Activated CD4-positive, alpha-beta T cell treated with anti-CD3 and anti-CD28 coated beads for 36 hours (primary cell): ENCODE results near the gene KANK2. TPM values are rescaled to one million over a fixed set of nuclear protein-coding genes. Genes with fewer than 3 reads are reported as not detected.
A peak's percentile ranks its signal among the peaks of the same experiment; 100 is the strongest.
"Not testable (repeated sequence)": the region's sequence is repeated elsewhere in the genome, so short reads cannot be mapped to it uniquely, and the experiment has no call there.

Source experiments
- ATAC-seq: fragments of 200-7000 bp; cut with Tn5 transposase; one replicate; pipeline ENCODE4 v1.10.0; 2021; ENCODE audit warnings: mild to moderate bottlenecking, moderate library complexity
- CTCF ChIA-PET: fragments of 350-600 bp; sonication (Branson Sonifier 250); formaldehyde crosslinking; loops from one replicate; lab custom pipeline; 2021; ENCODE audit warnings: antibody characterized with exemption; lab: Charles Lee
- POLR2A ChIA-PET: fragments of 350-600 bp; sonication (Branson Sonifier 250); formaldehyde crosslinking; loops from one replicate; lab custom pipeline; 2021; ENCODE audit warnings: antibody characterized with exemption, inconsistent platforms; lab: Charles Lee
- DNase-seq: peaks from one replicate; pipeline ENCODE4 v3.0.0-alpha.2; 2020
- H3K27ac Mint-ChIP-seq: one replicate; pipeline ENCODE4 v1.8.0; 2021; ENCODE audit warnings: mixed read lengths
- H3K27me3 Mint-ChIP-seq: one replicate; pipeline ENCODE4 v1.8.0; 2021; ENCODE audit warnings: mixed read lengths
- H3K36me3 Mint-ChIP-seq: one replicate; pipeline ENCODE4 v1.8.0; 2021; ENCODE audit warnings: low read depth, mixed read lengths
- H3K4me1 Mint-ChIP-seq: one replicate; pipeline ENCODE4 v1.8.0; 2021; ENCODE audit warnings: mixed read lengths
- H3K4me3 Mint-ChIP-seq: one replicate; pipeline ENCODE4 v1.8.0; 2021; ENCODE audit warnings: mild to moderate bottlenecking, moderate library complexity, mixed read lengths
- H3K9me3 Mint-ChIP-seq: one replicate; pipeline ENCODE4 v1.8.0; 2021; ENCODE audit warnings: low read depth, mixed read lengths
- intact Hi-C, 2 experiments: fragments of 100-400 bp; cut with DNase I in 1 of 2; cut with micrococcal nuclease in 1 of 2; formaldehyde crosslinking; loops; one replicate each; pipeline versions ENCODE4 v1.14.2 to v1.15.1; 2022 to 2024; cut with DNase I, micrococcal nuclease
- total RNA-seq, 2 experiments: library from RNA; stranded (reverse); gene quantifications; one replicate each; pipeline ENCODE4 v1.2.3, GENCODE V29; 2021

The KANK2 gene
- total RNA-seq, 2 experiments from 2014 or later: 0.91 to 1.2 TPM

DNA sequence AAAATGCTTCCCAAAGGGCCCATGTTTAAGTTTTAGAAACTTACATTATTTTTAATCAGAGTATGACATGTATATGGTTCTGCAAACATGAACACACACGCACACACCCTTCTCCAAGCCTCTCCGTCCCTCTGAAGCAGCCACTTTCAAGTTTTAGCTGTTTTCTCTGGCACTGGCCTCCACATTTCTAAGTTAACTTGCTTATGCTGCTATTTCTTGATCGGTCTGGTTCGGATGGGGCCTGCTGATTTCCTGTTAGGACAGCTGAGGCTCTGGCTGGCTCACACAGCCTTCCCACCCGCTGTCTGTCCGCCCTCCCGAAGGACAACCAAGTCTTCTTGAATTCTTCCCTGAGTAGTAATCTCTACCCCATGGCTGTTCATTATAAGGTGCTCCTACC is 46.2 kb downstream of the KANK2 start:
- Mint-ChIP-seq H3K4me1 (peaks cover 8% of the 10 kb centered on the region), H3K4me3 (no peak overlapping the region), H3K27ac (no peak overlapping the region), H3K9me3 (no peaks in the 10 kb centered on the region), H3K36me3 (peaks cover 36% of the 10 kb centered on the region), H3K27me3 (no peaks in the 10 kb centered on the region)
- intact Hi-C loops: no loop called here
- ChIA-PET POLR2A (interaction anchor here (0.6 kb wide), 2 partner anchors 182 to 304 kb away, joined by 3 to 5 read pairs; no protein-coding TSS in a partner anchor), CTCF (no interaction called here)
- DNase-seq (no peak), ATAC-seq (no peak)

DNA sequence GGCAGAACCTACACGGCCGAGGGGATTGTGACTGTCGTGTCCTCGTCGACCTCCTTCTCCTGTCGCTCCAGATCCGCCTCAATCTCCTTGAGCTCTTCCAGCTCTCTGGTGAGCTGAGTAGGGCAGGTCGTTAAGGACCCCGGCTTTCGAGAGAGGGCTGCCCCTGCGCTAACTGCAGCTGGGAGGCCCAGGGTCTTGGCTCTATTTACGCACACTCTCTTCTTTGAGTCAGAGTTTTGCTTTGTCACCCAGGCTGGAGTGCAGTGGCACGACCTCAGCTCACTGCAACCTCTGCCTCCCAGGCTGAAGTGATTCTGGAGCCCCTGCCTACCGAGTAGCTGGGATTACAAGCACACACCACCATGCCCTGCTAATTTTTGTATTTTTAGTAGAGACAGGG is 49.3 kb downstream of the KANK2 start:
- intact Hi-C loops: no loop called here
- Mint-ChIP-seq H3K27ac (no peak overlapping the region), H3K9me3 (no peaks in the 10 kb centered on the region), H3K4me3 (no peak overlapping the region), H3K27me3 (no peaks in the 10 kb centered on the region), H3K4me1 (peaks cover 6% of the 10 kb centered on the region), H3K36me3 (peaks cover 39% of the 10 kb centered on the region)
- ATAC-seq (no peak), DNase-seq (no peak)
- ChIA-PET CTCF (interaction anchor here (0.6 to 0.7 kb wide), 3 partner anchors 32 to 201 kb away, joined by 3 to 4 read pairs (median 3); no protein-coding TSS in a partner anchor), POLR2A (interaction anchor here (0.7 kb wide), 2 partner anchors 42 to 77 kb away, joined by 3 to 7 read pairs; no protein-coding TSS in a partner anchor)

DNA sequence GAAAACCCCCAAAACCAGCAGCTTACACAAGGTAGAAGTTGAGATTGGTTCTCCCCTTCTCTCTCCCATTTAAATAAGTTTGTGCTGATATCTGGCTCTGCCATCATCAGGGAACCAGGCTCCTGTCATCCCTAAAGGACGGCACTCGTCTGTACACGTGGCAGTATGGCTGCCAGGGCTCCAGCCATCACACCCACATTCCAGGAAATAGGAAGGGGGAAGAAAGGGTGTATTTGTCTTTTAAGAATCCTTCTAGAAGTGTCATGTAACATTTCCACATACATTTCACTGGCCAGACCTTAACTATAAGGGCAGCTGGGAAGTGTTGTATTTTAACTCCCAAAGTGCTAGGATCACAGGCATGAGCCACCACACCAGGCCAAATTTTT is 51.8 kb downstream of the KANK2 start:
- ATAC-seq: no peak
- ChIA-PET POLR2A (no interaction called here), CTCF (interaction anchor here (0.7 kb wide), 1 partner anchor 9 kb away, joined by 3 read pairs; no protein-coding TSS in a partner anchor)
- Mint-ChIP-seq H3K4me1 (peaks cover 6% of the 10 kb centered on the region), H3K9me3 (no peaks in the 10 kb centered on the region), H3K27ac (no peak overlapping the region), H3K36me3 (peaks cover 27% of the 10 kb centered on the region), H3K27me3 (no peaks in the 10 kb centered on the region), H3K4me3 (no peak overlapping the region)
- intact Hi-C loops: no loop called here
- no peak for DNase-seq

DNA sequence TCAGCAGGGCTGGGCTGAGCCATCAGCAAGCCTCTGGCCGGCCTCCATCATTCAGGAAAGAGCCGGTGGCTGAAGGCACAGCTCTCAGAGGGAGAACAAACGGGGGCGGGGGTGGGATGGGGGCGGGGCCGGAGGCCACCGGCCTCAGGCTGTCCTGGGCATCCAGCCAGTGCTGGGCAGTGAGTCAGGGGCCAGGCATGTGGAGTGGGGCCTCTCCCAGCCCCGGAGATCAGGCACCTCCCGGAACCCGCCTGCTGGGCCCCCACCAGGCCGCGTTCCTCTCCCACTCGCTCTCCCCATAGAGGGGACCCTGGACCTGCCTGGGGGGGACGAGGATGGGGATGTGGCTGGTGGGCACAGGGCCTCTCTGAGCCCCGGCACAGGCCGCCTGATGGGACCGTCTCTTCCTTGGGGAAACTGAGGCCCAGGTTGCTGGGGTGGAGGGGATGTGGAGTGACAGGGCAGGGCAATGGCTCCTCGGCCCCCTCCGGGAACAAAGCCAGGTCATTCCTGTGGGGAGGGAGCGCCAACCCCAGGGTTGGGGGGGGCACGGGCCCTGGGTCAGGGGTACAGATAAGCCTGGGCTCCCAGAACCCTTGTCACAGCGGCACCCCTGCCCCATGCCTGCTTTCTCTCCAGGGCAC is 54.7 kb downstream of the KANK2 start:
- ATAC-seq: no peak
- intact Hi-C loops: no loop called here
- H3K9me3 Mint-ChIP-seq: no peaks in the 10 kb centered on the region
- H3K4me1 Mint-ChIP-seq: peaks cover 11% of the 10 kb centered on the region
- DNase-seq: no peak
- H3K27ac Mint-ChIP-seq: no peak overlapping the region
- no peaks in the 10 kb centered on the region for H3K27me3 Mint-ChIP-seq
- POLR2A ChIA-PET: interaction anchor here (0.7 kb wide), 1 partner anchor 12 kb away, joined by 3 read pairs; no protein-coding TSS in a partner anchor
- no peak overlapping the region for H3K4me3 Mint-ChIP-seq
- CTCF ChIA-PET: interaction anchor here (0.7 to 1.4 kb wide), 2 partner anchors 17 to 349 kb away, joined by 3 to 4 read pairs; no protein-coding TSS in a partner anchor
- peaks cover 16% of the 10 kb centered on the region for H3K36me3 Mint-ChIP-seq

DNA sequence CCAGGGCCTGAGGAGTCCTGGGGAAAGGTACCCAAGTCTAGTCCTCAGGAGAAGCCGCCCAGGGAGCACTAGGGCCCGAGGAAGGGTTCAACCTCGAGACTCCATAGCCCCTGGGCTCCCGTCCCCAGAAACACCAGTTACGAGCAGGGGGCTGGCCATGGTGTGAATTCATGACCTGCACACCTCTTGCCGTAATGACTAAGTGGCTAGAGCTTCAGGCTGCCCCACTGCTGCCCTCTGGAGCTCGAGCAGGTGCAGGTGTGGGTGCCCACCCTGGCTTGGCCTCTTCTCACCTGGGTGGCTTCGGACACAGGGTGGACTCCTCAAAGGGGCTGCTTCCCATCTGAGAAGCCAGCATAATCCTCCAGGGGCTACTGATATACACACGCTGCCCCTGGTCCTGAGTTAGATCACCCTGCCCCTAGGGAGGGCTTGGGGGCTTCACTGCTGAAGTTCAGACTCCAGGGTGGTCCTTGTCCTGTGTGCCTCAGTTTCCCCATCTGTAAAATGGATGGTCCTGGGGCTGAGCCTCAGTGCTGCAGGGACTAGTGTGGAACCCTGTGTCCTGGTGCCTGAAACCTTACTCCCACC is 55.3 kb downstream of the KANK2 start:
- Mint-ChIP-seq H3K36me3 (peaks cover 12% of the 10 kb centered on the region), H3K4me1 (peaks cover 16% of the 10 kb centered on the region), H3K27ac (no peak overlapping the region), H3K9me3 (no peaks in the 10 kb centered on the region), H3K4me3 (no peak overlapping the region), H3K27me3 (no peaks in the 10 kb centered on the region)
- intact Hi-C loops: no loop called here
- ATAC-seq (no peak), DNase-seq (no peak)
- POLR2A ChIA-PET: interaction anchor here (0.6 kb wide), 1 partner anchor 374 kb away, joined by 5 read pairs; no protein-coding TSS in a partner anchor
- CTCF ChIA-PET: interaction anchor here (0.7 kb wide), 2 partner anchors 106 to 350 kb away, joined by 3 to 5 read pairs; no protein-coding TSS in a partner anchor

DNA sequence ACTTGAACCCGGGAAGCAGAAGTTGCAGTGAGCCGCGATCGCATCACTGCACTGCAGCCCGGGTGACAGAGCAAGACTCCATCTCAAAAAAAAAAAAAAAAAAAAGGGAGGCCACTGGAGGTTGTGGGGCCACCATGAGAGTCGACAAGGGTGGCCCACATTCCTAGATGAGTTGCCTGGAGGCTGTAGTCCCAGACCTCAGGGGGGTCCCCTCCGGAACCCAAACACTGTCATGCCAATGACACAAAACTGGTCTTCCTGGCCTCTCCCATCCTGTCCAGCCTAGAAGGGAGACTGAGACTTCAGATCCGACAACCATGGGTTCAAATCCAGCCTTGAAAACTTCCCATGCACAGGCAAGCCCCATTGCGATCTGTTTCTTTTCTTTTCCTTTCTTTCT is 56.4 kb downstream of the KANK2 start:
- ChIA-PET POLR2A (interaction anchor here (0.6 kb wide), 1 partner anchor 204 kb away, joined by 4 read pairs; no protein-coding TSS in a partner anchor), CTCF (interaction anchor here (0.7 to 1.7 kb wide), 2 partner anchors 15 to 419 kb away, joined by 3 to 5 read pairs; partner anchors contain the start of gene SPC24)
- intact Hi-C loops: no loop called here
- H3K27me3 Mint-ChIP-seq: no peaks in the 10 kb centered on the region
- H3K27ac Mint-ChIP-seq: no peak overlapping the region
- no peak for DNase-seq
- H3K4me1 Mint-ChIP-seq: peaks cover 17% of the 10 kb centered on the region
- no peak overlapping the region for H3K4me3 Mint-ChIP-seq
- ATAC-seq: no peak
- peaks cover 7% of the 10 kb centered on the region for H3K36me3 Mint-ChIP-seq
- no peaks in the 10 kb centered on the region for H3K9me3 Mint-ChIP-seq

DNA sequence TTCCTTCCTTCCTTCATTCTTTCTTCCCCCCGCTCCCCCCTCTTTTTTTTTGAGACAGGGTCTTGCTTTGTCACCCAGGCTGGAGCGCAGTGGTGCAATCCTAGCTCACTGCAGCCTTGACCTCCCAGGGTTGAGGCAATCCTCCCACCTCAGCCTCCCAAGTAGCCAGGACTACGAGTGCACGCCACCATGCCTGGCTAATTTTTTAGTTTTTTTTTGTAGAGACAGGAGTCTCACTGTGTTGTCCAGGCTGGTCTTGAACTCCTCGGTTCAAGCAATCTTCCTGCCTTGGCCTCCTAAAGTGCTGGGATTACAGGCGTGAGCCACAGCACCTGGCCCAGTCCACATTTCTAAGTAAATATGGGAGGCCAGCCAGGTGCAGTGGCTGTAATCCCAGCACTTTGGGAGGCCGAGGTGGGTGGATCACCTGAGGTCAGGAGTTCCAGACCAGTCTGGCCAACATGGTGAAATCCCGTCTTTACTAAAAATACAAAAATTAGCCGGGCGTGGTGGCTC is 57.3 kb downstream of the KANK2 start:
- H3K4me3 Mint-ChIP-seq, H3K27ac Mint-ChIP-seq, H3K36me3 Mint-ChIP-seq, H3K9me3 Mint-ChIP-seq, intact Hi-C loops, ATAC-seq, POLR2A ChIA-PET, DNase-seq, H3K27me3 Mint-ChIP-seq: not testable (repeated sequence)
- CTCF ChIA-PET: interaction anchor here (1.6 to 1.7 kb wide), 2 partner anchors 12 to 15 kb away, joined by 4 to 5 read pairs; partner anchors contain the start of gene SPC24
- H3K4me1 Mint-ChIP-seq: peaks cover 14% of the 10 kb centered on the region

DNA sequence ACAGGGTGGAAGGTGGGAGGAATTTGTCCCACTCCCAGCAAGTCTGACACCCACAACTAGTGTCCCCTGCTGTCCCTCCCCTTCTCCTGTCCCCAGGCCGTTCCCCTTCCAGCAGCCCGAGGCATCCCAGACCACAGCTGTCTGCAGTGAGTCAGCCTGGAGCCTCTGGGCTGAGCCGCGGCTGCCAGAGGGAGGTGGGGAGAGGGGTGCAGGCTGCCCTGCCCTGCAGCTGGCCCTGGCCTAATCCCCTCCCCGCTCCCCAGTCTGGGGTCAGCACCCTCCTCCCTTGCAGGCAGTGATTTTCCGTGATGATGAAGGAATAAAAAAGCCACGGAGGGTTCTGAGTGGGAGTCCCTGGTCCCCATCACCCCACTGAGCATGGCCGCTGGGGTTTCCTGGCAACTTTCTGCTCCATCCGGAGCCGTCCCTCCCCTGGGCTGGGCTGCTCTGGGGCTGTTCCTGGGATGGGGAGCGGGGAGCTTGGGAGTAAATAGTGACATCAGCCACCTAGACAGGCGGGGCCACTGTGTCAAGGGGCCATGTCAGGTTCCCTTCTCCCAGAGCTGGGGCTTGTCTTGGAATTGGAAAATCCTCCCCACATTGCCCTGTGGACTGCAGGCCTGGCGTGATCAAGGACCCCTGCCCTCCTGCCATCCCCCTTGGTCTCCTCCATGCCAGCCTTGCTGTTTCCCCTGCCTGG is 58.6 kb downstream of the KANK2 start:
- H3K4me3 Mint-ChIP-seq: no peak overlapping the region
- no peaks in the 10 kb centered on the region for H3K9me3 Mint-ChIP-seq
- ChIA-PET CTCF (interaction anchor here (0.6 to 1.7 kb wide), 4 partner anchors 11 to 17 kb away, joined by 3 to 8 read pairs (median 4); partner anchors contain the start of gene SPC24), POLR2A (no interaction called here)
- peaks cover 13% of the 10 kb centered on the region for H3K4me1 Mint-ChIP-seq
- DNase-seq (no peak), ATAC-seq (no peak)
- H3K27me3 Mint-ChIP-seq: no peaks in the 10 kb centered on the region
- intact Hi-C loops: no loop called here
- peaks cover 3% of the 10 kb centered on the region for H3K36me3 Mint-ChIP-seq
- no peak overlapping the region for H3K27ac Mint-ChIP-seq

DNA sequence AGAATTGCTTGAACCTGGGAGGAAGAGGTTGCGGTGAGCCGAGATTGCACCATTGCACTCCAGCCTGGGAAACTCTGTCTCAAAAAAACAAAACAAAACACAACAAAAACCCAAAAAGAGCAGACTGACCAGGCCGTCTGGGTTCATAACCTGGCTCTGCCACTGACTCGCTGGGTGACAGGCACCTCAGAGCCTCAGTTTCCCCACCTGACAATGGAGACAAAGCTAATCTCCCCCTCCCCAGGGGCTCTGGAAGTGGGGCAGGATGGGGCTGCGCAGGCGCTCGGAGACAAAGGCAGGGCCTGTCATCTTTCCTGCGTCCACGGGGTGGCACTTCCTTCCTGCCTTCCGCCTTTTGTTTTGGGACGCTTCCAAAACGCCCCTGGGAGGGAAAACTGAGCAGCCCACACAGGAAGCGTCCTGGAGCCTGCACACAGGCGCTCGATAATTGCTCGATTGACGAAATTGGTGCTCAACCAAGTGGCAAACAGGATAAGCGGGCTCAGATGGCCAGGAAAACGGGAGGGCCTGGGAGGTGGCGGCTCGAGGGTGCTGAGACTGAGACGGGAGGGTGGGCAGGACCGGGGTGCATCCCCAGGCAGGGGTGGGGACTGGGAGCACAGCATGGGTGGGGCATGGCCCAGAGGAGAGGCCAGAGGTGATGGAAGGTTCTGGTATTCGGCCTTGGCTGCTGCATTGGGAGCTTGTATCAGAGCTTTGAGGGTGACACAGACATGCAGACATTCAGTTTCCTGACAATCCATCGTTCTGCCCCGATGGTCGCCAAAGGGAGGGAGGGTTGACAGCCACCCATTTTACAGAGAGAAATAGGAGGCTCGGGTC is 59.6 kb downstream of the KANK2 start:
- Mint-ChIP-seq H3K4me3 (peak overlapping the region; percentile 52), H3K36me3 (peaks cover 8% of the 10 kb centered on the region), H3K27ac (no peak overlapping the region), H3K9me3 (no peaks in the 10 kb centered on the region), H3K27me3 (no peaks in the 10 kb centered on the region), H3K4me1 (peaks cover 11% of the 10 kb centered on the region)
- intact Hi-C loops: loop anchor here (1.0 kb wide), 2 partner anchors 67 to 345 kb away; no protein-coding TSS in a partner anchor
- ChIA-PET CTCF (interaction anchor here (0.6 to 1.5 kb wide), 3 partner anchors 12 to 129 kb away, joined by 3 to 8 read pairs (median 4); partner anchors contain the start of gene SPC24), POLR2A (interaction anchor here (0.7 kb wide), 1 partner anchor 69 kb away, joined by 4 read pairs; no protein-coding TSS in a partner anchor)
- DNase-seq (peak; percentile 72), ATAC-seq (peak; percentile 80)

DNA sequence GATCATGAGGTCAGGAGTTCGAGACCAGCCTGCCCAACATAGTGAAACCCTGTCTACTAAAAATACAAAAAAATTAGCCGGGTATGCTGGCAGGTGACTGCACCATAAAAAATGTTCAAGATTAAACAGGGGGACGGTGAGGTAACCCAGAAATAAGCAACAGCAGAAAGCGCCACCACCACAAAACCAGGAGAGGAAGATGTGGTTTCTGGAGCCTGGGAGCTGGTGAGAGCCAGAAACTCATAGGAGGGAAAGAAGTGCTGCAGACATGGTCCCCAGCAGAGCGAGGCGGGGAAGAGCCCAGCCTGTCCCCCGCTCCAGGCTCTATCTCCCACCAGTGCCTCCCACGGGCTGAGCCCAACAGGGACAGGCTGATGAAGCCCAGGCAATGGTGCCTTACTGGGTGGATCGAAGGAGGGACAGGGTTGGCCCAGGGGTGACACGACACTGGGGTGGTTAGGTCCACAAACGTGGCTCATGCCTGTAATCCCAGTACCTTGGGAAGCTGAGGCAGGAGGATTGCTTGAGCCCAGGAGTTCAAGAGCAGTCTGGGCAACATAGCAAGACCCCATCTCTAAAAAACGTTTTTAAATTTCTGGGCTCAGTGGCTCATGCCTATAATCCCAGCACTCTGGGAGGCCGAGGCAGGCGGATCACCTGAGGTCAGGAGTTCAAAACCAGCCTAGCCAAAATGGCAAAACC is 60.8 kb downstream of the KANK2 start:
- Mint-ChIP-seq H3K4me1 (peaks cover 11% of the 10 kb centered on the region), H3K4me3 (no peak overlapping the region), H3K36me3 (peaks cover 18% of the 10 kb centered on the region), H3K27me3 (no peaks in the 10 kb centered on the region), H3K9me3 (no peaks in the 10 kb centered on the region), H3K27ac (no peak overlapping the region)
- POLR2A ChIA-PET: no interaction called here
- CTCF ChIA-PET: interaction anchor here (1.0 to 1.1 kb wide), 2 partner anchors 10 to 263 kb away, joined by 3 to 4 read pairs; no protein-coding TSS in a partner anchor
- no peak for DNase-seq
- ATAC-seq: no peak
- intact Hi-C loops: loop anchor here (1.0 kb wide), 2 partner anchors 68 to 346 kb away; no protein-coding TSS in a partner anchor
